Retinal pigment epithelial cell (primary cell): ENCODE measurements around the gene PRKD2.

Source experiments
- DNase-seq: peaks from one replicate; pipeline ENCODE4 v3.0.0-alpha.2; 2010; ENCODE audit warnings: low read depth
- H3K4me3 ChIP-seq: 2 replicates; pipeline ENCODE4 v1.5.1; 2011; ENCODE audit warnings: mild to moderate bottlenecking, low read length, control low read depth, moderate library complexity
- CTCF ChIP-seq: conservative IDR thresholded peaks from 2 replicates; pipeline ENCODE4 v1.5.1; 2011; ENCODE audit warnings: low read depth, low read length, control low read depth, inconsistent platforms

The PRKD2 gene

GRCh38 chr19:46739290-46739771 lies 22.4 kb upstream of the PRKD2 start:
- no peak for TF ChIP-seq CTCF
- DNase-seq = no peak
- no peak overlapping the region for H3K4me3 ChIP-seq

DNA sequence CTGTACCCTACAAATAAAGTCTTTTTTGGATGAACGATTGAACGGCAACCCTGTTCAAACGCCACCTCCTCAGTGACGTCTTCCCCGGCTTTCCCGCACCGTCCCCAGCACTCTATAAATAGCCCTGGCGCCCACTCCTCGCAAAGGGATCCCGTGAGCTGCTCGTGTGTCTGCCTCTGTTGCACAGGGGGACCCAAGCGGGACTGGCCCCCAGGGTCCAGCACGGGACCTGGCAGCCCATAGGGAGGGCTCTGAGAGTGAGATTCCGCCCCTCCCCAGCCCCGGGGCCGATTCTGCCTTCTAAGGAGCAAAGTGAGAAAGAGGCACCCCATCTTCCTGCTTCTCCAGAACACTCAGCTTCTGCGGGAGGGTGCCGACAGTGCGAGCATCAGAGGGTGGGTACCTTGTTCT lies 20.9 kb upstream of the PRKD2 start:
- no peak overlapping the region for H3K4me3 ChIP-seq
- DNase-seq = no peak
- TF ChIP-seq CTCF = no peak

- no peak for DNase-seq
- no peak overlapping the region for H3K4me3 ChIP-seq
- no peak for TF ChIP-seq CTCF
Observed at GRCh38 chr19:46737298-46737654, 20.4 kb upstream of the PRKD2 start.

DNA sequence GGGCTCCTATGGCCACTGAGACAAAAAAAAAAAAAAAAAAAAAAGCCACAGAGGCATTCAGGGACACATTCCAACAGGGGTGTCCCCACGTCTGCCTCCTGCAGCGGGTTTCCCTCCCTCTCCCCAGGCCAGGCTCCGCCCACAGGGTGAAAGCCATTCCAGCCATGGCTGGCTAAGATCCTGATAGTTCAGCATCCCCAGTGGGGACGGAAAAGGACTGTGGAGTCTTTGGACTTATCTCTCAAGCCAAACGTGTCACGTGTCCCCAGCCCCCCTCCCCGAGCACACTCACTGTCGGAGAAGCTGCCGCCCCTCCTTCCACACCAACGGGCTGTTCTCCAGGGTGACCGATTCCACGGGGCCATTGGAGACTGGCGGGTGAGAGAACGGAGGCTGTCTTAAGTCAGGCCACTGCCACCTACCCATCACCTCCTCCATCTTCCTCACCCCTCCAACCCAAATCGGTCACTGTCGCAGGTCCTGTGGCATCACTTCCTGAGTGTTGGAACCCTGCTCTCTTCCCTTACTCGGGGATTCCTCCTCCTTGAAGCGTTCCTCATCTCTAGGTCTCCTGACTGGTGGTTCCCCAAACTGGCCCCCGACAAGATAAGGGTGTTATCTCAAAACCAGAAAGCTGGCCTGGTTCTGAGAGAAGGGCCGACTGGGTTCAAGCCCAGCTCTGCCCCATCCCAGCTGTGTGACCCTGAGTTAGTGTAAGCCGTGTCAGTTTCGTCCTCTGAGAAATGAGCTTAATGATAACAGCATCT lies 19.8 kb upstream of the PRKD2 start:
- no peak for TF ChIP-seq CTCF
- no peak for DNase-seq

GRCh38 chr19:46733690-46734292 lies 16.9 kb upstream of the PRKD2 start:
- TF ChIP-seq CTCF = no peak
- DNase-seq = no peak
- no peak overlapping the region for H3K4me3 ChIP-seq

More for the DNA sequence above, 19.8 kb upstream of the PRKD2 start:
- H3K4me3 ChIP-seq = no peak overlapping the region

DNA sequence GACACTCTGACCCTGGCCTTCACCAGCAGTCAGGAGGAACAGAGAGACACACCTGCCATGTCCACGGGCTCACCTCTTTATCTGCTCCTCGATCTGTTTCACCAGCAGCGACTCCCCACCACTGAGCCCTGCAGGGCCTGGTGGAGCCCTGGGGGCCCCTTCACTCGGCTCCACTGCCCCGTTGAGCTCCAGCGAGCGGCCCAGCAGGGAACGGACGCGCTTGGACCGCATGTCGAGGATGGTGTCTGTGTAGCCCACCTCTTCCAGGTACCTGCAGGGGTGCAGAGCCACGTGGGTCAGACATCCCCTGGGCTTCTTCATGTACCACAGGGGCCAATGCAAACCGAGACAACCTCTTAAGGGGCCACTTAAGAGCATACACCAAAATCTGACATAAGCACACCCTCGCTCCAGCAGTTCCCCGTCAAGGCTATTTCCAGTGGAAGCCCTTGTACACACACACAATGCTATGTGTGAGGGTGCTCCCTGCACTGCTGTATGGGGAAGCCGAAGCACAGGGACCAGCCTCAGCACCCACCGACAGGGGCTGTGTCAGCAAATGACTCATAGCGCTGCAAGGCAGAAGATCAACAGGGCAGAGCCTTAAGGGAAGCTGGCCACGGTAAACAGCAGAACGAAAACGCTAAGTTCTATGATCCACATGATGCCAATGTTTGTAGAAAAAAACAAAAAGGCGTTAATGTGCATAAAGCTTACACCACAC lies 16.2 kb upstream of the PRKD2 start:
- TF ChIP-seq CTCF = no peak
- H3K4me3 ChIP-seq = no peak overlapping the region
- DNase-seq = no peak
